Panc1 (cell line): ENCODE results near the gene SLC8A1. TPM values are rescaled to one million over a fixed set of nuclear protein-coding genes. Genes with fewer than 3 reads are reported as not detected.

Source experiments
- ATAC-seq: fragments of 200-7000 bp; cut with Tn5 transposase; 2 replicates; pipeline ENCODE4 v1.9.1; 2020; ENCODE audit warnings: mild to moderate bottlenecking, moderate library complexity
- BruUV-seq: library from RNA; stranded (reverse); fragments of 400-500 nt; replicated peaks from 2 replicates; lab custom pipeline; 2021; lab: Mats Ljungman, UMichigan
- CTCF ChIA-PET: fragments of 300-600 bp; sonication (Branson Sonifier 250); formaldehyde crosslinking; loops from one replicate; lab custom pipeline; 2022; ENCODE audit warnings: antibody characterized with exemption; lab: Charles Lee
- POLR2A ChIA-PET: fragments of 300-600 bp; sonication (Branson Sonifier 250); formaldehyde crosslinking; loops from one replicate; lab custom pipeline; 2022; ENCODE audit warnings: antibody characterized with exemption; lab: Charles Lee
- DNase-seq: peaks from one replicate; pipeline ENCODE4 v3.0.0-alpha.2; 2010; ENCODE audit warnings: low read depth, low spot score
- H3K27ac ChIP-seq: 2 replicates; pipeline ENCODE4 v1.5.1; 2011; ENCODE audit warnings: mild to moderate bottlenecking, low read length, inconsistent platforms
- H3K27me3 ChIP-seq: fragments of 200-500 bp; sonication (Bioruptor generic); 2 replicates; pipeline ENCODE4 v1.6.0; 2014; ENCODE audit warnings: low read length, inconsistent platforms; ENCODE audit not compliant: control insufficient read depth, insufficient read depth
- H3K36me3 ChIP-seq: fragments of 200-500 bp; sonication (Bioruptor generic); 2 replicates; pipeline ENCODE4 v1.5.1; 2014; ENCODE audit warnings: inconsistent platforms, mild to moderate bottlenecking, low read length, moderate library complexity; ENCODE audit not compliant: control insufficient read depth, insufficient read depth
- H3K4me1 ChIP-seq: 2 replicates; pipeline ENCODE4 v1.5.1; 2011; ENCODE audit warnings: inconsistent platforms, mild to moderate bottlenecking, low read length, moderate library complexity; ENCODE audit not compliant: control insufficient read depth, insufficient read depth
- H3K4me3 ChIP-seq, 2 experiments: 2 replicates each; pipeline ENCODE4 v1.5.1; 2011 to 2012; ENCODE audit warnings: low read depth in 2 of 2, low read length in 2 of 2, mild to moderate bottlenecking in 2 of 2, inconsistent platforms in 1 of 2, moderate library complexity in 1 of 2
- H3K9me3 ChIP-seq: fragments of 200-500 bp; sonication (Bioruptor generic); 2 replicates; pipeline ENCODE4 v1.5.1; 2014; ENCODE audit warnings: low read depth, mild to moderate bottlenecking, inconsistent platforms, low read length, moderate library complexity; ENCODE audit not compliant: control insufficient read depth, insufficient read depth
- CTCF ChIP-seq: fragments of 450-650 bp; IDR thresholded peaks from 2 replicates; pipeline ENCODE4 v1.5.1; 2017; ENCODE audit warnings: mild to moderate bottlenecking
- POLR2AphosphoS5 ChIP-seq: IDR thresholded peaks from 2 replicates; pipeline ENCODE4 v1.6.1; 2012; ENCODE audit warnings: mild to moderate bottlenecking, low read depth, low read length, moderate library complexity
- SIN3A ChIP-seq: IDR thresholded peaks from 2 replicates; pipeline ENCODE4 v1.6.1; 2012; ENCODE audit warnings: low read depth, mild to moderate bottlenecking, low read length, moderate library complexity, borderline replicate concordance; ENCODE audit not compliant: insufficient read depth
- TCF7L2 ChIP-seq: IDR thresholded peaks from 2 replicates; pipeline ENCODE4 v1.6.1; 2011; ENCODE audit warnings: mild to moderate bottlenecking, low read depth, low read length, inconsistent platforms
- in situ Hi-C: cut with HindIII; loops from 2 replicates; pipeline ENCODE4 v1.10.0; 2016; ENCODE audit warnings: low sequenced_read_pairs, low pct_unique_long_range_greater_than_20kb
- intact Hi-C: fragments of 100-400 bp; cut with micrococcal nuclease; formaldehyde crosslinking; loops from one replicate; pipeline ENCODE4 v1.10.0; 2022; ENCODE audit not compliant: unreplicated experiment
- total RNA-seq: library from RNA; stranded (reverse); gene quantifications from one replicate; pipeline ENCODE4 v1.2.1, GENCODE V29; 2021; ENCODE audit not compliant: unreplicated experiment
- TF ChIP-seq, protein P1 (sequence below), 2 experiments: IDR thresholded peaks; 2 replicates each; pipeline ENCODE4 v1.6.1; 2011 to 2012; ENCODE audit warnings: low read depth in 2 of 2, control low read depth in 1 of 2, low read length in 1 of 2, mild to moderate bottlenecking in 1 of 2, moderate library complexity in 1 of 2; ENCODE audit not compliant: insufficient read depth in 1 of 2

The SLC8A1 gene
- total RNA-seq, 1 experiment from 2014 or later, result 0.59 TPM

- POLR2A ChIA-PET, result no interaction called here
- no peak for TF ChIP-seq POLR2AphosphoS5
- no peak for TF ChIP-seq SIN3A
- TF ChIP-seq CTCF, result no peak
- TF ChIP-seq TCF7L2, result no peak
- TF ChIP-seq, protein P1, sequence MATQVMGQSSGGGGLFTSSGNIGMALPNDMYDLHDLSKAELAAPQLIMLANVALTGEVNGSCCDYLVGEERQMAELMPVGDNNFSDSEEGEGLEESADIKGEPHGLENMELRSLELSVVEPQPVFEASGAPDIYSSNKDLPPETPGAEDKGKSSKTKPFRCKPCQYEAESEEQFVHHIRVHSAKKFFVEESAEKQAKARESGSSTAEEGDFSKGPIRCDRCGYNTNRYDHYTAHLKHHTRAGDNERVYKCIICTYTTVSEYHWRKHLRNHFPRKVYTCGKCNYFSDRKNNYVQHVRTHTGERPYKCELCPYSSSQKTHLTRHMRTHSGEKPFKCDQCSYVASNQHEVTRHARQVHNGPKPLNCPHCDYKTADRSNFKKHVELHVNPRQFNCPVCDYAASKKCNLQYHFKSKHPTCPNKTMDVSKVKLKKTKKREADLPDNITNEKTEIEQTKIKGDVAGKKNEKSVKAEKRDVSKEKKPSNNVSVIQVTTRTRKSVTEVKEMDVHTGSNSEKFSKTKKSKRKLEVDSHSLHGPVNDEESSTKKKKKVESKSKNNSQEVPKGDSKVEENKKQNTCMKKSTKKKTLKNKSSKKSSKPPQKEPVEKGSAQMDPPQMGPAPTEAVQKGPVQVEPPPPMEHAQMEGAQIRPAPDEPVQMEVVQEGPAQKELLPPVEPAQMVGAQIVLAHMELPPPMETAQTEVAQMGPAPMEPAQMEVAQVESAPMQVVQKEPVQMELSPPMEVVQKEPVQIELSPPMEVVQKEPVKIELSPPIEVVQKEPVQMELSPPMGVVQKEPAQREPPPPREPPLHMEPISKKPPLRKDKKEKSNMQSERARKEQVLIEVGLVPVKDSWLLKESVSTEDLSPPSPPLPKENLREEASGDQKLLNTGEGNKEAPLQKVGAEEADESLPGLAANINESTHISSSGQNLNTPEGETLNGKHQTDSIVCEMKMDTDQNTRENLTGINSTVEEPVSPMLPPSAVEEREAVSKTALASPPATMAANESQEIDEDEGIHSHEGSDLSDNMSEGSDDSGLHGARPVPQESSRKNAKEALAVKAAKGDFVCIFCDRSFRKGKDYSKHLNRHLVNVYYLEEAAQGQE (IDR thresholded peaks at IDR 0.05; ENCODE audit: insufficient read depth in 1 of 2, low read depth in 2 of 2, low read length in 1 of 2), result no peak
- intact Hi-C loops, result no loop called here
- CTCF ChIA-PET, result no interaction called here
- Histone ChIP-seq H3K4me3 (no peak overlapping the region), H3K4me1 (no peaks in the 10 kb centered on the region), H3K9me3 (no peaks in the 10 kb centered on the region), H3K36me3 (no peaks in the 10 kb centered on the region), H3K27ac (no peak overlapping the region), H3K27me3 (no peaks in the 10 kb centered on the region)
- no TSS peak for BruUV-seq
- DNase-seq (no peak), ATAC-seq (no peak)
- in situ Hi-C loops, result no loop called here
Measured at GRCh38 chr2:40178171-40178778, 273.6 kb downstream of the SLC8A1 start.

DNA sequence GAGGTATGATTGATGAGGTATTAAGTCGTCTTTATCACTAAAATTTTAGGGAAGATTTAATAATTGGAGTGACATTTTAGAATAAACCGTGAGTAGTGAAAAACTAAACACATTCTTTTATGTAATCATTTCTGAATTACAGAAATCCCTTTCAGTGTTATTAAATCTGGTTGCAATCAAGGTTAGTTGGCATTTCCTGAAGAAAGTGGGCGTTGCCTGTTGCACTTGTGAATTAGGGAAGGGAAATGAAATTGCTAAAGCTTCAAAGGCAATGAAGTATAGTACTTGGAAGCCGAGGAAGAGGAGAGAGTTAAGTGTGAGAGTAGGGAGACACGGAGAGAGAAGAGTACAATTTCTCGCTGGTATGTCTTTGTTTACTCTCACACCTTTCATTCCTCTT is 274.5 kb downstream of the SLC8A1 start:
- ATAC-seq (no peak), DNase-seq (no peak)
- no peak overlapping the region for H3K4me3 ChIP-seq
- no peaks in the 10 kb centered on the region for H3K27me3 ChIP-seq
- H3K27ac ChIP-seq, result no peak overlapping the region
- ChIA-PET CTCF (no interaction called here), POLR2A (no interaction called here)
- TF ChIP-seq CTCF, result no peak
- TF ChIP-seq, protein P1 (IDR thresholded peaks at IDR 0.05; ENCODE audit: insufficient read depth in 1 of 2, low read depth in 2 of 2, low read length in 1 of 2), result no peak
- TF ChIP-seq TCF7L2, result no peak
- no peak for TF ChIP-seq POLR2AphosphoS5
- no peak for TF ChIP-seq SIN3A
- no peaks in the 10 kb centered on the region for H3K9me3 ChIP-seq
- intact Hi-C loops (no loop called here), in situ Hi-C loops (no loop called here)
- H3K36me3 ChIP-seq, result no peaks in the 10 kb centered on the region
- no peaks in the 10 kb centered on the region for H3K4me1 ChIP-seq
- BruUV-seq, result no TSS peak
